DMS 273 (cell line): ENCODE measurements around the gene RNF138.
A peak's percentile ranks its signal among the peaks of the same experiment; 100 is the strongest.
"Not testable (repeated sequence)": the region's sequence is repeated elsewhere in the genome, so short reads cannot be mapped to it uniquely, and the experiment has no call there.

Source experiments
- DNase-seq: peaks from one replicate; lab custom pipeline; 2025; ENCODE audit not compliant: unreplicated experiment; lab: John Stamatoyannopoulos, UW

The RNF138 gene

DNA sequence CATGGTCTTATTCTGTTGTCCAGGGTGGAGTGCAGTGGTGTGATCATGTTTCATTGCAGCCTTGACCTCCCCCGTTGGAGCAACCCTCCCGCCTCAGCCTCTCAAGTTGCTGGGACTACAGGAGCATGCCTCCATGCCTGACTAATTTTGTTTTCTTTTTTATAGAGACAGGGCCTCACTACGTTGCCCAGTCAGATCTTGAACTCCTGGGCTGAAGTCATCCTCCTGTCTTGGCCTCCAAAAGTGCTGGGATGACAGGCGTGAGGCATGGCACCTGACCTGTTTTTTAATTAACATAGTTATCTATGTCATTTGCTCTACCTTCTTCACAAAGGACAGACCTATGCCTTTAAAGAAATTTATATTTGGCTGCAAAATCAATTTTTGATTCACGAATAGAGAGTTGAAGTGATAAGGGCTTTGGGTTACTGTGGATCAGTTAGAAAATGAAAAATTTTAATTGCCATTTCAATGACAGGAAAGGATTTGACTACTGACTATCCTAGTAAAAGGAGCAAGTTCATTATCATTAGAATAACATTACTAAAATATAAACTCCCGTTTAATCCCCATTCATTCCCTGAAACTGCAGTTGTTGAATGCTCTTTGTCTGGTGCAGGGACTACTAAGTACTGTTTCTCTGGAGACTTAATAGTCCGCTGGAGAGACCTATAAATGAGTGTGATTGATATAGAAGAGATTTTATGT is 3.7 kb downstream of the RNF138 start:
- DNase-seq, result no peak

DNA sequence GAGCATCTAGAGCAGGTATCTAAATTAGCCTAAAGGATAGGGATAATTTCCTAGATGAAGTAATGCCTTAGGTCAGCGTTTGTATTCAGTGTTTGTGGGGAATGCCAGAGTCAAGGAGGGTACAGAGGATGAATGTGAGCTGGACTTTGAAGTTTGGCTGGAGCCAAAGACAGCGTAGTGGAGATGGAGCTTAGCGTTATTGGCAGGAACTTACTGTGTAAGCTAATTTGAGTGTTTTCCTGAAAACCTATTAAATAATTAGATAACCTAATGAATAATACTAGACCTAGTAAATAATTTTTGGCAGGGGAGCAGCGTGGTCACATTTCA is 4.2 kb downstream of the RNF138 start:
- DNase-seq, result no peak

DNA sequence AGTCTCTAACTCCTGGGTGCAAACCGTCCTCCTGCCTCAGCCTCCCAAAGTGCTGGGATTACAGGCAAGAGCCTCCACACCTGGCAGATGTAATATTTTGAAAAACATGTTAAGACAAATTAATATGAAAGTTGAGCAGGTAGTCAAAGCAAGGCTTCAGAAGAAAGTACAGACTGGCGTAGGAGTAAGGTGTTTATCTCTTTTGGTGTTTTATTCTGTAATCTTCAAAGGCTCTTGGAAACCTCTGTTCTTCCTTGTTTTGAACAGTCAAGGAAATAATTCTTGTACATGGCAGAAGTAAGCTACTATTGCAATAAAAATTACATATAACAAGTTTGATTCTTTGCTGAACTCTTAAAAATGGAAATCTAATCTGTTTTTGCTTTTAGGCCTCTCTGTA is 5.3 kb downstream of the RNF138 start:
- no peak for DNase-seq

DNA sequence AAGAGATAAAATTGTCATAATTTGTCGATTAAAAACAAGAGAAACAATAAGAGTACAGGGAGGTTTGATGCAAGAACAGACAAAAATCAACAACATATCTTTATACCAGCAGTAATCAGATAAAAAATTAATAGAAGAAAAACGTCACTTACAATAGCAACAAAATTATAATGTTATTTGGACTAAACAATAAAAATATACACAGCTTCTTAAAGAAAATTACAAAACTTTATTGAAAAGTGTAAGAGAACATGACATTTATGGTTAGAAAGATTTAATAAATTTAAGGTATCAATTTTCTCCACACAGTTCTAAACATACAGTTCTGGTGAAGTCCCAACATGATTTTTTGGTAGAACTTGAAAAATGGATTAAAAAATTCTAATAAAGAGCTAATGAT is 12.8 kb downstream of the RNF138 start:
- DNase-seq, result no peak

DNA sequence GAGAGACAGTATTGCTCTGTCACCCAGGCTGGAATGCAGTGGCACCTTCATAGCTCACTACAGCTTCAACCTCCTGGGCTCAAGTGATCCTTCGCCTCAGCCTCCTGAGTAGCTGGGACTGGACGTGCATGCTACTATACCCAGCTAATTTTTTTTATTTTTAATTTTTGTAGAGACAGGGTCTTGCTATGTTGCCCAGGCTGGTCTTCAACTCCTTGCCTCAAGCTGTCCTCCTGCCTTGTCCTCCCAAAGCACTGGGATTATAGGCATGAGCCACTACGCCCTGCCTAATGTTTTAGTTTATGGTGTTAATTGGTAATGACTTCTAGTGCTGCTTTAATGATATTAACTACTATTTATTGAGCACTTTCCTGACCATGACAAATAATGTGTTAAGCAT is 18.3 kb downstream of the RNF138 start:
- no peak for DNase-seq

DNA sequence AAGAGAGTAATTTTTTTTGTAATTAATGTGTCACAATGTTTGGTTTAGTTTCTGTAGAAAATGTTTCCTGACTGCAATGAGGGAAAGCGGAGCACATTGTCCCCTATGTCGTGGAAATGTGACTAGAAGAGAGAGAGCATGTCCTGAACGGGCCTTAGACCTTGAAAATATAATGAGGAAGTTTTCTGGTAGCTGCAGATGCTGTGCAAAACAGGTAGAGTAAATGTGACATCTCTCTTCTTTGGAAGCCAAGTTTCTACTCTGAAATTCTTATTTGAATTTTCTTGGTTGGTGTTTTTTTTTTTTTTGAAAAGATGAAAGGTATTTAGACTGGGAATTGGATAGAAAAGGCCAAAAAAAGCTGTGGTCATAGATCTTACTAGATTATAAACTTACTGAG is 20.0 kb downstream of the RNF138 start:
- no peak for DNase-seq

DNA sequence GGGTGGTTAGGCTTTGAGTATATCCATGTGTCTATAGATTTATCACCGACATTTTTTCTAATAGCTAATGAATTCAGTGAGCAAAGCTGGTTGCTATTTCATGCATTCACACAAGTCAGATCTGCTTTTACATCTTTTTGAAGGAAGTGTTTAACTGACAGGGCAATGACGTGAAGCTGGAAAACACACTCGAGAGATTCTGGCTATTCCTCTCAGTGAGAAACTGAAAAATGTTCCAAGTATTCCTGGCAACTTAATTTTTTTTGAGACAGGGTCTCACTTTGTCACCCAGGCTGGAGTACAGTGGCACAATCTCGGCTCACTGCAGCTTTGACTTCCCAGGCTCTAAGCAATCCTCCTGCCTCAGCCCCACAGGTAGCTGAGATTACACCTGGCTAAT is 21.2 kb downstream of the RNF138 start:
- no peak for DNase-seq

DNA sequence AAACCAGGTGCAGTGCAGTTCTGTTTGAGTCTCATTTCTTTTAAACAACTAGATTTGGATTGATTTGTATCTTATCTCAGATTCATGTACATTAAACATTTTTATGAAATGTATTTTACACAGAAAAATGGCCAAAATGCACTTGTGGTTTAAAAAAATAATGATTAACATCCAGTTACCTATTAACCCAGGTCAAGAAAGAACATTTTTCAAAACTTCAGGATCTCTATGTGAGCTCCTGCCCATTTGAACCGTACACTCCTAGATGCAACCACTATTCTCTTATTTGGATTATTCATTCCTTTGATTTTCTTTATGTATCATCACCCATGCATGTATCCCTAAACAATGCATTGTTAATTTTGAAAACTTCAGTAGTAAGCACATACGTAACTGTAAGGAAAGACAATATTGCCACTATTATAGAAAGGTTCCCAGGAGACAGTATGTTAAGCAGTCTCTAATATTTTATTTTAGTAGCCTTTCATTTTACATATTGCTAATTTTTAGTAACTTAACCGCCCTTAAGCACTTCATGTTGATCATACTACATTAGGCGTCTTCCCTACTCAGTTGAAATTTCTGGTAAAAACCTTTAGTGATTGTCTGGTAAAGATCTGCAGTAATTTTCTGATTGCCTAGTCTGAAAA is 22.7 kb downstream of the RNF138 start:
- DNase-seq, result no peak

DNA sequence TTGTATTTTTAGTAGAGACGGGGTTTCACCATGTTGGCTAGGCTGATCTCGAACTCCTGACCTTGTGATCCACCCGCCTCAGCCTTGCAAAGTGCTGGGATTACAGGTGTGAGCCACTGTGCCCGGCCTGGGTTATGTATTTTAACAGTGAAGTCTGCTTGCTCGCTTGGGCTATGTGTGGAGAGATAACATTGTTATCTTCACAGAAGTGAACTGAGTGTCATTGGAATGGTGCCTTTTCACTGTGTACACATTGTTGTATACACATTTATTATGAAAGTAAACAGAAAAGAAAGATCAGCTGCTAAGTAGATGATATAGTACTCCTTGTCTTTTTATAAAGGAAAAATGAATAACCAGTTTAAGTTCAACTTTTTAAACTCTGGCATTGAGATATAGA is 30.4 kb downstream of the RNF138 start:
- DNase-seq, result no peak

DNA sequence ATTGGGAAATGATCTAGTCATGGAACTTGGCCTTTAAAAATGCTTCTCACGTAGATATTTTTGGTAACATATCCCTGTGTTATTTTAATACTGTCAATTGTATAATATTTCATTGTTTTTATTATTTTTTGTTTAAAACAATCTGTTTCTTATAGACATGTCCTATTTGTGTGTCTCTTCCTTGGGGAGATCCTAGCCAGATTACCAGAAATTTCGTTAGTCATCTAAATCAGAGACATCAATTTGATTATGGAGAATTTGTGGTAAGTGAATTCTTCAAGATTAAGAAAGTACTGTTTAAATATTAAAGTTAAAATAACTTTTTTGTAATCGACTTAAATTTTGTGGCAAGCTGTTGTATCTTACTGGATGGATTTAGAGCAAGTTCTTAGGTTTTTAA is 34.9 kb downstream of the RNF138 start:
- no peak for DNase-seq

DNA sequence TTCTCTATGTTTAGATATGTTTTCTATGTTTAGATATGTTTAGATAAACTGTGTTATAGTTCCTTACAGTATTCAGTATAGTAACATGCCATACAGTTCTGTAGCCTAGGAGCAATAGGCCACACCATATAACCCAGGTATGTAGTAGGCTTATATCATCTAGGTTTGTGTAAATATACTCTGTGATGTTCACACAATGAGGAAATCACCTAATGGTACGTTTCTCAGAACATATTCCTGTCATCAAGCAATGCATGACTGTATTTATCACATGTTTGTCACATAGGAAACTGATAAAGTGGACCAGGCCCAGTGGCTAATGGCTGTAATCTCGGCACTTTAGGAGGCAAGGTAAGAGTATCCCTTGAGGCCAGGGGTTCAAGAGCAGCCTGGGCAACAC is 44.0 kb downstream of the RNF138 start:
- no peak for DNase-seq

DNA sequence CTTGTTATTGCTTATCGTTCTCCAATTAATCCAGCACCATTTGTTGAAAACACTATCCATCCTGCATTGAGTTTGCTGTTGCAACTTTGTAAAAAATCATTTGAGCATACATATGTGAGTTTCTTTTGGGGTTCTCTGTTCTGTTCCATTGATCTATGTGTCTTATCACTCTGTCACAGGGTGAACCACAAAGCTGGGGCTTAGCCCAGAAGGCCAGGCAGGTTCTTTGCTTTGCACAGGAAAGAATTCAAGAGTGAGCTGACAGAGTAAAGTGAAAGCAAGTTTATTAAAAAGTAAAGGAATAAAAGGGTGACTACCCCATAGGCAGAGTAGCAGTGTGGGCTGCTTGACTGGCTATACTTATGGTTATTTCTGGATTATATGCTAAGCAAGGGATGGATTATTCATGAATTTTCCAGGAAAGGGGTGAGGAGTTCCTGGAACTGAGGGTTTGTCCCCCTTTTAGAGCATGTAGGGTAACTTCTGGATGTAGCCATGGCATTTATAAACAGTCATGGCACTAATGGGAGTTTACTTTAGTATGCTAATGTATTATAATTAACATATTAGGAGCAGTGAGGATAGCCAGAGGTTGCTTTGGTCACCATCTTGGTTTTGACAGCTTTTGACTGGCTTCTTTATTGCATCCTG is 46.8 kb downstream of the RNF138 start:
- no peak for DNase-seq

DNA sequence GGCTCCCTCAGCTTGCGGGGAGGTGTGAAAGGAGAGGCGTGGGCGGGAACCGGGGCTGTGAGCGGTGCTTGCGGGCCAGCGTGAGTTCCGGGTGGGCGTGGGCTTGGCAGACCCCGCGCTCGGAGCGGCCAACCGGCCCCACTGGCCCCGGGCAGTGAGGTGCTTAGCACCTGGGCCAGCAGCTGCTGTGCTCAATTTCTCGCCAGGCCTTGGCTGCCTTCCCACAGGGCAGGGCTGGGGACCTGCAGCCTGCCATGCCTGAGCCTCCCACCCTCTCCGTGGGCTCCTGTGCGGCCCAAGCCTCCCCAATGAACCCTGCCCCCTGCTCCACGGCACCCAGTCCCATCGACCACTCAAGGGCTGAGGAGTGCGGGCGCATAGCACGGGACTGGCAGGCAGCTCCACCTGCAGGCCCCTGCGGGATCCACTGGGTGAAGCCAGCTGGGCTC is 48.2 kb downstream of the RNF138 start:
- peak; percentile 71 for DNase-seq

DNA sequence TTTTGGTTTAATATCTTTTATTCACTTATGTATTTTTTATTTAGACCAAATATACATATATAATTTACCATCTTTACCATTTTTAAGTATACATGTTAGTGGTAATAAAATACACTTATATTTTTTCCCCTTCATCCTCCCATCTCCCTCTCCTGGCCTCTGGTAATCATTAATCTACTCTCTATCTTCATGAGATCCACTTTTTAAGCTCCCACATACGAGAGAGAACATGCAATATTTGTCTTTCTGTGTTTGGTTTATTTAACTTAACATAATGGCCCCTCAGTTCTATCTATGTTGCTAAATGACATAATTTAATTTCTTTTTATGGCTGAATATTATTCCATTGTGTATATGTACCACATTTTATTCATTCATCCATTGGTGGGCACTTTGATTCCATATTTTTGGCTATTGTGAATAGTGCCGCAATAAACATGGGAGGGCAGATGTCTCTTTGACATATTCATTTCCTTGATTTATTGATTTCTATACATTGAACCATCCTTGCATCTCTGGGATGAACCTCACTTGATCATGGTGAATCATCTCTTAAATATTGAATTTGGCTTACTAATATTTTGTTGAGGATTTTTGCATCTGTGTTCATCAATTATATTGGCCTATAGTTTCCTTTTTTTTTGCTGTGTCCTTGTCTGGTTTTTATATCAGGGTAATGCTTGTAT is 56.7 kb downstream of the RNF138 start:
- no peak for DNase-seq

DNA sequence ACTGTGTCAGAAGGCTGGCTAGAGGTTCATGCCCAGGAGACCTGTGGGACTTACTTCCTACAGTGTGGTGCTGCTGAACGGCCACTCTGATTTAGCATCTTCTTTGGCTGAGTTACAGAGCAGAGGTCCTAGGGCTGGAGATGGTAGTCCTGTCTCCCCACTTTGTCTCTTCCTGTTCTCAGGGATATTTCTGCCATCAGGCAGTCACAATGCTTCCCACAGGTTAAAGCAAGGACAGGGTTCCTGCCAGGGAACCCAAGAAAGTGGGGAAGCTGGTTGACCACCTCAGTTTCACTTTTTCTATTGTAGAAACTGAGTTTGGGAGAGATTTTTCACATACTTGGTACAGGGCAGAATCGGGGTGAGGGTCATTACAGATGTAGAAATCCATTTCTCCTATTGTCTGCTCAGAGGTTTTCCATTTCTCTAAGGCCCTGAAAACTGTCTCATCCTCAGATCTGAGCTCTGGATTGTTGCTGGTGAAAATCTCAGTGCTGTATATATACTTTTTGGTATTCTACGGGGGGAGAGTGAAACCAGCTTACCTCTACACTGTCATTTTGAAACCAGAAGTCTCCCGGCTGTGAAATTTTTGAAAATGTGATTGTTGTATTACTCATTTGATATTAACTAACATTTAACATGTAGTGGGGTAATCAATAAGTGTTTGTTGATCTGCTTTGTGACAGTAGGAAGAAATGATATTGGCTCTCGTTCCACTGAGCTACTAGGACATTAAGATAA is 61.2 kb downstream of the RNF138 start:
- DNase-seq, result no peak

DNA sequence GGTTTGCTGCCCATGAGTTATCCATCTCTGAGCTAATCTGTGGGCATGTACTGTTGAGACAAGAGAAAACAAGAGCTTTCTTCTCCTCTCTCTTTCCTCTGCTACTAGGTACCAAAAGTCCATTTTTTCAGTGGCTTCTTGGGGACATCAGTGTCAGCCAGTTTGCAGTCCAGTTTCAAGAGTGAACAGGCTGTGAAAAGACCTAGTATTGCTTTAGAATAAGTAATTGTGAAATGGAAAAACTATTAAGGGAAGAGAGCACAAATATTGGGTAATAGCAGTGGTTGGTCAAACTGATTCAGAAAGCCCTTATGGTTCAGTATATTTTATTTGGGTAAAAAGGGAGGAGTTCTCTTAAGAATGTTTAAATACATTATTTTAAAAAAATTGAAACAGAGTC is 65.2 kb downstream of the RNF138 start:
- no peak for DNase-seq

DNA sequence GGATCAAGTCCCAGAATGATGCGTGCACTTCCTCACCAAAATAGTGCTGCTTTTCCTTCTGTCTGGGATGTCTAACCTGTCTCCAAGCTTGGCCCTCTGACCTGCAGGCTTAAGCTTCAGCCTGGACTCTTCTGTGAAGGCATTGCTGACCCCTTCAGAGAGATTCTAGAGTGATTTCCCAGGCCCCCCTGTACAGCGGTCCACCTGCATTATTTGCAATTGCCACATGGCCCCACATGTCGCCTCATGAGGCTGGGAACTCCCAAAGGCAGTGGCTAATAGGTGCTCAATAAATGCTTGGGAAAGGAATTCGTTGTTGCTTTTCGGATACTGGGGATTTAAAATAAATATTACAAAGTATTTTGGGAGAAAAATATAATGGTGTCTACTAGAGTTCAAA is 65.9 kb downstream of the RNF138 start:
- DNase-seq, result no peak

DNA sequence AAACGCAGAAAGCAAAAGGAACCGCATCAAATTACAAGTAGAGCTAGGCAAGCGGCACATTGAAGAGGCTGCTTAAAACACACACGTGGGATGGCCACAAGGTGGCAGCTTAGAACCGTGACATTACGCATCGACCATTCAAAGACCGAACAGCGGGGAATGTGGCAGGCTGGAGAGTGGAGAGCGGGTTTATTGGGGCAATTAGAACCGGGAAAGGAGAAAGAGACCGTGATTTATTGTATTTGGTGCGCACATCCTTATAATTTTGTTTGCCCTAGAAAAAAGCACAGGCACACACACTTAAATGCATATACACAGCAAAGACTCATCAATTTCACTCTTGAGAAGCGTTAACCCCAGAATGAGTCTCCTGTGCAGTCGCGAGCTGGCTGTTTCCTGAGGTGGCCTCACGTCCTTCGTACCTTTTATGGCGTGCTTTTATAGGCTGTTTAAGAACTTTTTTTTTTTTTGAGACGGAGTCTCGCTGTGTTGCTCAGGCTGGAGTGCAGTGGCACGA is 66.5 kb downstream of the RNF138 start:
- peak; percentile 96 for DNase-seq

DNA sequence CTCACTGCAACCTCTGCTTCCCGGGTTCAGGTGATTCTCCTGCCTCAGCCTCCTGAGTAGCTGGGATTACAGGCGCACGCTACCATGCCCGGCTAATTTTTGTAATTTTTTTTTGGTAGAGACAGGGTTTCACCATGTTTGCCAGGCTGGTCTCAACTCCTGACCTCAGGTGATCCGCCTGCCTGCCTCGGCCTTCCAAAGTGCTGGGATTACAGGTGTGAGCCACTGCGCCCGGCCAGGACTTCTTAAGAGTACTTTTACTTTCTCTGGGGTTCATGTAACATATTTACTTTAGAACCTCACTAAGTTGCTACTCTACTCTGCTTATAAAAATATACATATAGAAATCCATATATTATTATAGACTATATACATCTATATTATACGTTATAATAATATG is 67.0 kb downstream of the RNF138 start:
- not testable (repeated sequence) for DNase-seq

DNA sequence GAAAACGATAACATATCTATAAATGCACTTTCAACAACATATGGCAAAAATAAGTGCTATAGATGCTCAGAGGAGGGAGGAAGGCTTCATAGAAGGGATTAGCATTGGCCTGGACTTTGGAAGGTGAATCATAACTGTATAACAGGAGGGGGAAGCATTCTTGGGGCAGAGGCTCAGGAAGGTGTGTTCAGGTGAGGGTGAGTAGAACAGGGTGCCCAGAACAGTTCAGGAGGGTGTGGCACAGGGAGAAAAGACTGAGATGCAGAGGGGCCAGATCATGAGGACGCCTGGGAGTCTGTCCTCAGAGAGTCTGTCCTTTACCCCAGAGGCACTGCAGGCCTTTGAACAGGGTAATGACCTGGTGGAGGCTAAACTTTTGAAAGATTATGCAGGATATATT is 68.9 kb downstream of the RNF138 start:
- no peak for DNase-seq
